GM12872 (cell line): ENCODE results near the gene TENM3.

ENCODE experiments used
- TF ChIP-seq, protein P1 (sequence below): IDR thresholded peaks from 3 replicates; pipeline ENCODE4 v1.5.1; 2011; ENCODE audit warnings: low read depth, mild to moderate bottlenecking, low read length, moderate library complexity; ENCODE audit not compliant: insufficient read depth

Gene TENM3

DNA sequence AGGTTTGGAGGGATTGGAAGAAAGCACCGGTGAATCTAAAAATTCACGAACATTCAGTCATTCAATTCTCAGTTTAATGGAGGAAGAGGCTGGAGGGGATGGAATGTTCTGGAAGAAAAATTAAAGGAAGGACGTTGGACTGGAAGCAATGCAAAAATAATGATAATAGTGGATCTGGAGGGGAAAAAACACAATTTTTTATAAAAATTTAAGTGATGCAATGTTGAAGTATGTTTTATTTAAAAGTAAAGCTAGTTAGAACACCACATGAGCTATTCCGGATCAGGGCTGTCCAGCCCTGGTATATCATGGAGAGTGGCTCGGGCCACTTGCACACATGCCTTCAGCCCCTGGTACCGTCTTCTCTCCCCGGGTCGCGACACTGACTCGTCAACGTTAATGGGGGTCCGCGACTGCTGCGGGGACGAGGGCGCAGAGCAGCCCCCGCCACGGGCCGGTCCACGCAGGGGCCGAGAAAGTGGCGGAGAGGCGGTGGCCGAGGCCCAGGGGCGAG lies 204.6 kb downstream of the TENM3 start:
- TF ChIP-seq, protein P1, sequence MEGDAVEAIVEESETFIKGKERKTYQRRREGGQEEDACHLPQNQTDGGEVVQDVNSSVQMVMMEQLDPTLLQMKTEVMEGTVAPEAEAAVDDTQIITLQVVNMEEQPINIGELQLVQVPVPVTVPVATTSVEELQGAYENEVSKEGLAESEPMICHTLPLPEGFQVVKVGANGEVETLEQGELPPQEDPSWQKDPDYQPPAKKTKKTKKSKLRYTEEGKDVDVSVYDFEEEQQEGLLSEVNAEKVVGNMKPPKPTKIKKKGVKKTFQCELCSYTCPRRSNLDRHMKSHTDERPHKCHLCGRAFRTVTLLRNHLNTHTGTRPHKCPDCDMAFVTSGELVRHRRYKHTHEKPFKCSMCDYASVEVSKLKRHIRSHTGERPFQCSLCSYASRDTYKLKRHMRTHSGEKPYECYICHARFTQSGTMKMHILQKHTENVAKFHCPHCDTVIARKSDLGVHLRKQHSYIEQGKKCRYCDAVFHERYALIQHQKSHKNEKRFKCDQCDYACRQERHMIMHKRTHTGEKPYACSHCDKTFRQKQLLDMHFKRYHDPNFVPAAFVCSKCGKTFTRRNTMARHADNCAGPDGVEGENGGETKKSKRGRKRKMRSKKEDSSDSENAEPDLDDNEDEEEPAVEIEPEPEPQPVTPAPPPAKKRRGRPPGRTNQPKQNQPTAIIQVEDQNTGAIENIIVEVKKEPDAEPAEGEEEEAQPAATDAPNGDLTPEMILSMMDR, result no peak

DNA sequence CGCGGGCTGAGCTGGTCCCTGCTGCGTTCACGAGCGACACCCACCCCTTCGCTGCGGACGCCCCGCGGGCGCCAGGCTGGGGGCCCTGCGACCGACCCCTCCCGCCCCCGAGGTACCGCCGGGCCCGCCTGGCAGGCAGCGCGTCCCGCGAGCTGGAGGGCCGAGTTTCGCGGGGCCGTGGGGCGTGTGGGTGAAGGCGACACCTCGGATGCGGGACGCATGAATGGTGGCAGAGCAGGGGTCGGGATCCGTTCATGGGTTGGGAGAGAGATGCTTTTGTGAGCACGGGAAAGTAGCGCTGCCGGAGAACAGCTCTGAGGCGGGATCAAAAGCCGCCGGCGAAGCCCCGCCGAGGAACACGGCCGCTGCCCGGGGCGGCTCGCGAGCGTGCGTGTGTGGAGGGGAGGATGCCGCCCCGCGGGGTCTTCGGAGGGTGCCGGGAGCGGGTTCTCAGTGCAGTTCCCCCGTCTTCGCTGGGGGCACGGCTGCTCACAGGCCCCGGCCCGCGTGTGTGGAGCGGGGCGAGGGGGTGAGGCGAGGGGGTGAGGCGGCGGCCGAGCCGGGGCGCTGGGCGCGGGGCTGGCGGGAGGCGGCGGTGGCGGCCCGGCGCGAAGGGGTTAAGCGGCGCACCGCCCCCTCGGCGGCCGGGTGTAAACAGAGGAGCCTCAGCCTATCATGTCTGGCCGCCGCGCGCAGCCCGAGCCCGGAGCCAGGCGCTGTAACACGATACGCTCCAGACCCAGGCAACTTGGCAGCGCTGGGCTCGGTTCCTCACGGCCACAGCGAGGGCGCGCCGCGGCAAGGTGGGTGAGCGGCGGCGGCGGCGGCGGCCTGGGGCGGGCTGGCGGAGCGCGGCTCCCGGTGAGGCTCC lies 205.3 kb downstream of the TENM3 start:
- TF ChIP-seq, protein P1, result no peak

DNA sequence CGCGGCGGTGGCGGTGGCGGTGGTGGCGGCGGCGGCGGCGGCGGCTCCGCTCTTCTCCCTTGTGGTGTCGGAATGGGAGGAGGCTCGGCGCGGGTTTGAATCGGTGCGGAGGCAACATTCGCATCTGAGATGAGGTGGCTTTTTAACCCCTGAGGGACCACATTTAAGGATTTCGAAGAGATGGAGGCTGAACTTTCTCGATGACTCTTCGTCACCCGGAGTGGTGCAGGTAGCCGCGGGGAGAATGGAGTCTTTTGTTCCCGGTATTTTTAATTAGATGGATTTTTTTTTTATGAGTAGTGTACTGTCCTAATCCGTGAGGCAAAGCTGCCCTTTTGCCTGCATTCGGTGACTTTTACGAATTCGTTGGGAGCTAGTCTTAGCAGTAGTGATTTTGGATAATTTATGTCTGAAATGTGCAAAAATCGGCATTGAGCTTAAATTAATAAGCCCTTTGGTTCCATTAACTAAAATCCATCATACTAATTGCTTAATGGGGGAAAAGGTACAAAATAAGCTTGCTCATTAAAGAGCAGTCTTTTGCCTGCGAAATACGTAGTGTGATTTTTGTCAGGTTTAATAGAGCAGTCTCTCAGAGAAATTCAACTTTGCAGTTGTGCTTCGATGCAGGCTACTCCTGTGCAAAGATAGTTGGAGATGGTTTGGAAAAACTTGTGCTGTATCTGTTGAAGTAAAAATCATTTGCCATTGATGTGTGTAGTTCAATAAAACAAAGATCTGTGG lies 206.2 kb downstream of the TENM3 start:
- TF ChIP-seq, protein P1, result no peak

DNA sequence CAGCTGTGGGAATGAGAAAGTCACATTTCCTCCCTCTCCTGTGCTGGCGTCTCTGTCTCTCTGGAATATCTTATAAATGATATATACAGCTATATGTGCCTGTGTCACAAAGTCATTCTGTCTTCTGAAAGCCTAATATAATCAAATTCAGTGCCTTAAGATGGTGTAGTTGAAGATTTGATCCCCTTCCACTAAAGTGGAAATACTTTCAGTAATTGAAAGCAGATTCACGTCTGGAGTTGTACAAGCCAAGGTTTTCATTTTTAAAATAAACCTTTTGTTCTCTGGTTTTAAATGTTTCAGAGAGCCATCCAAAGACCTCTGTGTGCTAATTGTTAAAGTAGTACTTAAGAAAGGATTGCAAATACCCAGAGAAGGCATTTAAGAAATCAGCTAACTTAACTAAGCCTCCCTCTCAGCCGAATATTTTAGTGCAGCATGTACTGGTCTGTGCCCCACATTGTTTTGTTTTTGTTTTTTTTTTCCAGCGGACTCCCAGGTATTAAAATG lies 206.8 kb downstream of the TENM3 start:
- TF ChIP-seq, protein P1, result no peak

DNA sequence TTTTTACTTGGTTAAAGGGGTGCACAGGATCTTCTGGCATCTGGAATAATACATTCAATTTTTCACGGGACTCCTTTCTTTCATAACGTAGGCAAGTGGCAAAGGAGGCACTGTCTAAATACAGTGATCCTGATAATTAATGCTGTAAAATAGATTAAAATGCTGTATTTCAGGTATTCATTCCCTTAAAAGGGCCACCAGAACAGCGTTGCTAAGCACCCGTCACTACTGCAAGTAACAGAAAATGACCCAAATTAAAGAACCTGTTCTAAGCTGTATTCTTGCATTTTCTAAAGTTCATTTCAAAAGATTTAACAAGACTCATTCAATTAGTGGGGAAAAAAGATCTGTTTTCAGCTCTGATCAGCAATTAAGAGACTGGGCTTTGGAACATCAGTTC lies 208.2 kb downstream of the TENM3 start:
- TF ChIP-seq, protein P1, result no peak

DNA sequence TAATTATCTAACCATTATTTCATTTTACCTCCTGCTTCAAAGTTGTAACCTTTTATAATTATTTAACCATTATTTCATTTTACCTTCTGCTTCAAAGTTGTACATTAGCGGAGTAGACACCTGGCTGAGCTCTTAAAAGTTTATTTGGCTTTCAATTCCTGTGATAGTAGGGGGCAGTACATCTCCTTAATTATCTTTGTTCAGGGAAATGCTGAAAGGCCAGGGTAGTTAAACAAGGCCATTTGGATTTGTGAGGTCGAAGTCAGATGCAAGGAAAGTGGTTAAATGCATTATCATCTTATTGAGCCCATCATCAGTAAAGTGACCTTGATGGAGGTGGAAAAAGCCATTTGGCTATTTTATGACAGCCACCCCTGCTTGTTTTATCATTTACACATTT lies 210.6 kb downstream of the TENM3 start:
- TF ChIP-seq, protein P1, result no peak

DNA sequence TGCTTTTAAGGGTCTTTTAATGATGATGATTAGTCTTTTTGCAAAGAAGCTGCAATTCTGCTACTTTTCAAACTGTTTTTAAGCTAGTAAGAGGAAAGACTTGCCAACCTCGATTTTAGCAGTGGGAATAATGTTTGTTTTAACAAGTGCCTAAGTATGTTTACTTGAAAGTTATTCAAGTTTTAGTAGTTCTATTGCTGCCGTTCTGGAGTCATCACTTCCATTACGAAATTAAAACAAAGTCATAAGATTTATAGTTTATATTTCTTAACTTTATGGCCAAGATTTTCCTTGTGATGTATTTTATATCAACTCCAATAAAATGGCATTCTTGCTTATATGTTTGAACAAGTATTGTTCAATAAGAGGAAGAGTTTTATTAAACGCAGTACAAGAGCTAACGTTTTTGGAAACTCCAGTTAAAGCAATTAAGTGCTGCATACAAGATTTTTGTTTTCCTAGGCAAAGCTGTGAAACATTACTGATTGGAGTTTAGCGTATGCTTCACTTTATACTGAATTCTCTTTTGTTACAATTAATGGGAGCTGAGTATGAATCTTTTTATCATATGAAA lies 211.3 kb downstream of the TENM3 start:
- TF ChIP-seq, protein P1, result no peak
